Kidney epithelial cell (primary cell): ENCODE data around the gene TMEM14B. TPM values are rescaled to one million over a fixed set of nuclear protein-coding genes. Genes with fewer than 3 reads are reported as not detected.

ENCODE experiments used
- DNase-seq: peaks from one replicate; pipeline ENCODE4 v3.0.0-alpha.2; 2010; ENCODE audit warnings: low read depth
- H3K27me3 ChIP-seq: 2 replicates; pipeline ENCODE4 v1.6.0; 2011; ENCODE audit warnings: low read length; ENCODE audit not compliant: control insufficient read depth, insufficient read depth
- H3K36me3 ChIP-seq: 2 replicates; pipeline ENCODE4 v1.5.1; 2011; ENCODE audit warnings: low read length; ENCODE audit not compliant: control insufficient read depth, insufficient read depth
- H3K4me3 ChIP-seq: 2 replicates; pipeline ENCODE4 v1.5.1; 2011; ENCODE audit warnings: low read depth, mild to moderate bottlenecking, control low read depth, low read length
- total RNA-seq: library from RNA; depleted of rRNA; stranded (reverse); fragments of >200 nt; gene quantifications from 2 replicates; pipeline ENCODE4 v1.2.3, GENCODE V29; 2015
- TF ChIP-seq, protein P1 (sequence below): IDR thresholded peaks from 2 replicates; pipeline ENCODE4 v1.5.1; 2011; ENCODE audit warnings: mild to moderate bottlenecking, moderate library complexity, low read length, control low read depth, inconsistent platforms; ENCODE audit not compliant: insufficient read depth, poor library complexity, severe bottlenecking

TMEM14B gene
- total RNA-seq, 1 donor from 2014 or later: 99.8 TPM

DNA sequence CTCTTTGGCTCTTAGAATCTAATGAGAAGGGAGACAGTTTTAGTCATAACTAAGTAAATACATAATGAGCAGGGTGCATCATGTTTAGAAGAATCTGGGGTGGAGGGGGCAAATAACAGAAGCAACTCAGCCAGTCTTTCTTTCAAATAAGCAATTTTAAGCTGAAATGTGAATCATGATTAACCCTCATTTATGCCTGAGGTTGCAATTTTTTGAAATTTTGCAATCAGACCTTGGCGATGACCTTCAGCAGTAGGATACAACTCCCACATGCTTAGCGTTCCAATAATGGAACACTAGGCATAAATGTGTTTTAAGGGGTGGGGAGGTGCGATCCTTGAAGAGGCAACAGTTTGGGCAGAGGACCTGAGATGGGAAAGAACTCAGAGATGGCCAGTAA is 30.6 kb downstream of the TMEM14B start:
- Histone ChIP-seq H3K4me3 (no peak overlapping the region), H3K36me3 (no peaks in the 10 kb centered on the region), H3K27me3 (no peaks in the 10 kb centered on the region)
- TF ChIP-seq, protein P1, sequence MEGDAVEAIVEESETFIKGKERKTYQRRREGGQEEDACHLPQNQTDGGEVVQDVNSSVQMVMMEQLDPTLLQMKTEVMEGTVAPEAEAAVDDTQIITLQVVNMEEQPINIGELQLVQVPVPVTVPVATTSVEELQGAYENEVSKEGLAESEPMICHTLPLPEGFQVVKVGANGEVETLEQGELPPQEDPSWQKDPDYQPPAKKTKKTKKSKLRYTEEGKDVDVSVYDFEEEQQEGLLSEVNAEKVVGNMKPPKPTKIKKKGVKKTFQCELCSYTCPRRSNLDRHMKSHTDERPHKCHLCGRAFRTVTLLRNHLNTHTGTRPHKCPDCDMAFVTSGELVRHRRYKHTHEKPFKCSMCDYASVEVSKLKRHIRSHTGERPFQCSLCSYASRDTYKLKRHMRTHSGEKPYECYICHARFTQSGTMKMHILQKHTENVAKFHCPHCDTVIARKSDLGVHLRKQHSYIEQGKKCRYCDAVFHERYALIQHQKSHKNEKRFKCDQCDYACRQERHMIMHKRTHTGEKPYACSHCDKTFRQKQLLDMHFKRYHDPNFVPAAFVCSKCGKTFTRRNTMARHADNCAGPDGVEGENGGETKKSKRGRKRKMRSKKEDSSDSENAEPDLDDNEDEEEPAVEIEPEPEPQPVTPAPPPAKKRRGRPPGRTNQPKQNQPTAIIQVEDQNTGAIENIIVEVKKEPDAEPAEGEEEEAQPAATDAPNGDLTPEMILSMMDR: no peak
- DNase-seq: no peak

DNA sequence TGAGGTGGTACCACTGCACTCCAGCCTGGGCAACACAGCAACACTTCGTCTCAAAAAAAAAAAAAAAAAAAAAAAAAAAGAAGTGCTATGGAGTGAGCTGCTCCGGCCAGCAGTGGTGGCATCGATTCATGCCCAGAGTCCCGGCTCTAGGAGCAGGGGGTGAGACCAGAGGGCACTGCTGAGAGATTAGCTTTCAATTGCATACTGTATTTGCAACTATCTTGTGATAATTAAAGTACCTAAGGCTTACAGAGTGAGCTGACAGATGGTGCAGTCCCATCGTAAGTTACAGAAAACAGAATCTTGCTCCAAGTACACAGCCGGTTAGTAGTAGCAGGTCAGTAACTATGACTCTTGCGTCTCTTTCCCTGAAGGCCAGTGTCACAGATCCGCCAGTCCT is 31.5 kb downstream of the TMEM14B start:
- no peaks in the 10 kb centered on the region for H3K27me3 ChIP-seq
- H3K4me3 ChIP-seq: no peak overlapping the region
- H3K36me3 ChIP-seq: no peaks in the 10 kb centered on the region
- no peak for DNase-seq
- TF ChIP-seq, protein P1: no peak

DNA sequence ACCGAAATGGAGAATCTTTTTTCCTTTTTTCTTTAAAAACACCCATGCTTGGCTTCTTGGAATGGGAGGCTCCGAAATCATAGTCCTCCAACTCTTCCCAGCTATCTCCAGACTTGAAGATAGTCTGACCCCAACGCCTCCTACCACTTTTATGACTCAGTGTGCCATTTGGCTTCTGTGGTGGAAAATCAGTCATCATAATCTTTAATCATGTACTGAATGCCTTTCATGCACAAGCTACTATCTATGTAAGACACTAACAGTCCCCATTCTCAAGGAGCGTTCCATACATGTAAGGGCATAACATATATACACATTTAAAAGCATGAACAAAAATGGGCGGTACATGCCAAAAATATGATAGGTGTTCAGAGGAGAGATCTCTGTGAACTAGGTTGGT is 44.1 kb downstream of the TMEM14B start:
- H3K27me3 ChIP-seq: no peaks in the 10 kb centered on the region
- H3K36me3 ChIP-seq: no peaks in the 10 kb centered on the region
- TF ChIP-seq, protein P1: no peak
- no peak overlapping the region for H3K4me3 ChIP-seq
- DNase-seq: no peak

GRCh38 chr6:10792101-10792500 is 44.5 kb downstream of the TMEM14B start:
- no peak overlapping the region for H3K4me3 ChIP-seq
- H3K27me3 ChIP-seq: no peaks in the 10 kb centered on the region
- TF ChIP-seq, protein P1: no peak
- DNase-seq: no peak
- H3K36me3 ChIP-seq: no peaks in the 10 kb centered on the region

- no peak for DNase-seq
- H3K4me3 ChIP-seq: no peak overlapping the region
- TF ChIP-seq, protein P1: no peak
- H3K27me3 ChIP-seq: no peaks in the 10 kb centered on the region
- no peaks in the 10 kb centered on the region for H3K36me3 ChIP-seq
Measured at GRCh38 chr6:10793035-10793434, 45.4 kb downstream of the TMEM14B start.

- Histone ChIP-seq H3K27me3 (no peaks in the 10 kb centered on the region), H3K36me3 (no peaks in the 10 kb centered on the region), H3K4me3 (no peak overlapping the region)
- DNase-seq: no peak
- TF ChIP-seq, protein P1: no peak
Measured at GRCh38 chr6:10793695-10794094, 46.1 kb downstream of the TMEM14B start.
